Endothelial cell of umbilical vein (primary cell): ENCODE results near the gene LMF2. TPM values are rescaled to one million over a fixed set of nuclear protein-coding genes. Genes with fewer than 3 reads are reported as not detected.

Source experiments
- BruUV-seq: library from RNA; stranded (reverse); fragments of 400-500 nt; replicated peaks from 2 replicates; lab custom pipeline; 2021; lab: Mats Ljungman, UMichigan
- CTCF ChIA-PET: fragments of 300-600, 350-600 bp; sonication (Branson Sonifier 250); formaldehyde crosslinking; loops from one replicate; lab custom pipeline; 2021; ENCODE audit warnings: antibody characterized with exemption, inconsistent platforms; lab: Charles Lee
- POLR2A ChIA-PET: fragments of 300-600, 350-600 bp; sonication (Branson Sonifier 250); formaldehyde crosslinking; loops from one replicate; lab custom pipeline; 2021; ENCODE audit warnings: antibody characterized with exemption, inconsistent platforms; lab: Charles Lee
- DNase-seq: peaks from one replicate; pipeline ENCODE4 v3.0.0-alpha.2; 2011; ENCODE audit warnings: low read depth, low spot score
- FAIRE-seq: peaks from 2 replicates; lab custom pipeline; 2011; peaks lifted over from hg19 to GRCh38; lab: Jason Lieb, UNC
- H2AFZ ChIP-seq: 2 replicates; pipeline ENCODE4 v1.6.0; 2012; ENCODE audit warnings: low read depth, low read length, control low read depth, inconsistent platforms
- H3K27ac ChIP-seq: 2 replicates; pipeline ENCODE4 v1.5.1; 2011; ENCODE audit warnings: low read depth, mild to moderate bottlenecking, control low read depth, low read length, moderate library complexity; ENCODE audit not compliant: insufficient read depth
- H3K27me3 ChIP-seq, 2 experiments: 2 replicates each; pipeline versions ENCODE4 v1.6.0 to v1.6.1; 2011; ENCODE audit warnings: low read length in 2 of 2, mixed read lengths in 1 of 2; ENCODE audit not compliant: control insufficient read depth in 2 of 2, insufficient read depth in 2 of 2
- H3K36me3 ChIP-seq, 2 experiments: 2 replicates in 1 of 2; 3 replicates in 1 of 2; pipeline ENCODE4 v1.5.1; 2011; ENCODE audit warnings: low read length in 2 of 2, mild to moderate bottlenecking in 1 of 2, moderate library complexity in 1 of 2; ENCODE audit not compliant: control insufficient read depth in 2 of 2, insufficient read depth in 2 of 2; ENCODE audit errors: extremely low read depth in 1 of 2
- H3K4me1 ChIP-seq: 3 replicates; pipeline ENCODE4 v1.5.1; 2011; ENCODE audit warnings: mild to moderate bottlenecking, low read length; ENCODE audit not compliant: control insufficient read depth, insufficient read depth; ENCODE audit errors: extremely low read depth
- H3K4me2 ChIP-seq: 2 replicates; pipeline ENCODE4 v1.6.1; 2011; ENCODE audit warnings: low read length, control low read depth, mixed read lengths; ENCODE audit not compliant: insufficient read depth
- H3K4me3 ChIP-seq, 3 experiments: fragments of 200-600 bp in 1 of 3; sonication (generic), shearing (Covaris generic) in 1 of 3; replicated peaks in 1 of 3; 2 replicates each; pipeline ENCODE4 v1.5.1; 2011 to 2016; ENCODE audit warnings: control low read depth in 3 of 3, low read length in 3 of 3, mild to moderate bottlenecking in 2 of 3, inconsistent platforms in 1 of 3, low read depth in 1 of 3, moderate library complexity in 1 of 3; ENCODE audit not compliant: insufficient read depth in 1 of 3
- H3K79me2 ChIP-seq: 2 replicates; pipeline ENCODE4 v1.6.0; 2012; ENCODE audit warnings: low read length, inconsistent platforms; ENCODE audit not compliant: control insufficient read depth, insufficient read depth
- H3K9ac ChIP-seq: replicated peaks from 2 replicates; pipeline ENCODE3; 2011; ENCODE audit warnings: low read length, control low read depth; ENCODE audit not compliant: insufficient read depth; ENCODE audit errors: extremely low read depth
- H3K9me1 ChIP-seq: replicated peaks from 3 replicates; pipeline ENCODE4 v1.6.0; 2011; ENCODE audit warnings: mild to moderate bottlenecking, low read length; ENCODE audit not compliant: control insufficient read depth, insufficient read depth; ENCODE audit errors: extremely low read depth
- H3K9me3 ChIP-seq: replicated peaks from 2 replicates; pipeline ENCODE4 v1.5.1; 2012; ENCODE audit warnings: low read length, inconsistent platforms; ENCODE audit not compliant: control insufficient read depth, insufficient read depth
- H4K20me1 ChIP-seq: replicated peaks from 2 replicates; pipeline ENCODE3; 2011; ENCODE audit warnings: mild to moderate bottlenecking, low read length; ENCODE audit not compliant: control insufficient read depth, insufficient read depth; ENCODE audit errors: extremely low read depth
- EZH2 ChIP-seq: IDR thresholded peaks from 2 replicates; pipeline ENCODE4 v1.6.1; 2012; ENCODE audit warnings: borderline replicate concordance, low read depth, mild to moderate bottlenecking, moderate library complexity, low read length, inconsistent platforms; ENCODE audit not compliant: severe bottlenecking
- FOS ChIP-seq: IDR thresholded peaks from 2 replicates; pipeline ENCODE4 v1.6.1; 2011; ENCODE audit warnings: mild to moderate bottlenecking, low read length, moderate library complexity, borderline replicate concordance; ENCODE audit not compliant: insufficient read depth
- GATA2 ChIP-seq: IDR thresholded peaks from 2 replicates; pipeline ENCODE4 v1.7.0; 2011; ENCODE audit warnings: low read depth, mild to moderate bottlenecking, moderate library complexity, mixed read lengths, low read length; ENCODE audit not compliant: insufficient read length, insufficient read depth
- JUN ChIP-seq: IDR thresholded peaks from 2 replicates; pipeline ENCODE4 v1.6.1; 2011; ENCODE audit warnings: borderline replicate concordance, low read depth; ENCODE audit not compliant: insufficient read length, insufficient read depth
- MYC ChIP-seq: IDR thresholded peaks from one replicate; pipeline ENCODE4 v1.6.1; 2011; ENCODE audit warnings: mild to moderate bottlenecking, low read depth, low read length
- POLR2A ChIP-seq: IDR thresholded peaks from 2 replicates; pipeline ENCODE4 v1.6.1; 2012; ENCODE audit warnings: low read depth, mild to moderate bottlenecking, control low read depth, low read length
- POLR2AphosphoS5 ChIP-seq: IDR thresholded peaks from 2 replicates; pipeline ENCODE4 v1.6.1; 2012; ENCODE audit warnings: low read depth, mild to moderate bottlenecking, control low read depth, low read length, moderate library complexity; ENCODE audit not compliant: insufficient read depth
- dilution Hi-C: fragments of 300-500 bp; cut with MboI; formaldehyde crosslinking; loops from one replicate; pipeline ENCODE4 v1.15.0; 2019; ENCODE audit warnings: low sequenced_read_pairs; ENCODE audit not compliant: extremely low pct_ligation_motif_present
- intact Hi-C: fragments of 100-400 bp; cut with micrococcal nuclease; formaldehyde crosslinking; loops from one replicate; pipeline ENCODE4 v1.10.0; 2022
- polyA plus RNA-seq, 4 experiments: library from polyadenylated mRNA; depleted of rRNA in 3 of 4; stranded (reverse) in 3 of 4; unstranded in 1 of 4; fragments of >200 nt; gene quantifications; 2 replicates each; pipeline versions ENCODE4 v1.2.1 to v1.2.3, GENCODE V29; 2011 to 2012; ENCODE audit warnings: missing spikeins in 1 of 4
- total RNA-seq: library from RNA; stranded (reverse); gene quantifications from 2 replicates; pipeline ENCODE4 v1.2.3, GENCODE V29; 2021
- TF ChIP-seq, protein P1 (sequence below): IDR thresholded peaks from 2 replicates; pipeline ENCODE4 v1.6.1; 2011; ENCODE audit not compliant: insufficient read depth, insufficient read length
- TF ChIP-seq, protein P2 (sequence below), 2 donors: IDR thresholded peaks; 1 replicate in 1 of 2; 2 replicates in 1 of 2; pipeline ENCODE4 v1.5.1; 2011; ENCODE audit warnings: low read length in 2 of 2, mild to moderate bottlenecking in 2 of 2, moderate library complexity in 2 of 2, control low read depth in 1 of 2, inconsistent platforms in 1 of 2, low read depth in 1 of 2; ENCODE audit not compliant: insufficient read depth in 1 of 2; ENCODE audit errors: extremely low read depth in 1 of 2

Gene LMF2
- total and polyA plus RNA-seq, 2 donors (not counting 3 experiments of a cell fraction or from before 2014, with no cell fraction given), result 89.7 to 112 TPM

DNA sequence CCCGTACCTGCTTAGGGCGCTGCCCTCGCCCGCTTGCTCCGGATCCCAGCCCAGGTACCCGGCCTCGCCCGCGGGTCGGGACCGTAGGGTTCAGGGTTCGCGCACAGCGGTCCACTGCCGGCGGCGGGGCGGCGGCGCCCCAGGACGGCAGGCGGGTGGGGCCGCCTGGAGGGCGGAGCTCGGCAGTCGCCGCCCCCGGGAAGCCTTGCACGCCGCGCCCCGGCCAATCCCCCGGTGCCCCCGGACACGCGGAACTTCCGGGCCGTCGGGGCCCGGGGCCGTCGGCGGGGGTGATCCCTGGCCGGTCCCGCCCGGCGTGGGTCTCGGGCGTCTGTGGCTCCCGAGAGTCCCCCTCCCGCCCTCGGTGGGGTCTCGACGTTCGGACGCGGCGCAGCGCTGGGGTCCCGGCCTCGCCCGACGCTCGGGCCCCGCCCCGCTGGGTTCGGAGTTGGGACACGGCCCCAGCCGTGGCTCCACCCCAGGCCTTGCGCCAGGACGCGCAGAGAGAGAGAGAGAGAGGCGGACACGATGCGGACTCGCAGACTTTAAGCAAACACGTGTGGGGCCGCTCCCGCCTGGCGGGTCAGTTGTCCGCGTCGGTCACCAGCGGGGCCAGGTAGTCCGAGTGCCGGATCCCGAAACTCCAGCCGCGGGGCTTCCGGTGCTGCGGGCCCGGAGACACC lies 22.5 kb upstream of the LMF2 start, which contains the start of gene TYMP:
TSS of gene TYMP (minus strand) at position 116 of the 683 bp plus-strand sequence. CDS start 303 bp downstream, outside the sequence.
- Histone ChIP-seq H3K4me1 (peaks cover 23% of the 10 kb centered on the region), H3K9me1 (no peaks in the 10 kb centered on the region), H3K4me2 (peak within 1 kb of the TSS; percentile 72), H3K79me2 (no peaks in the 10 kb centered on the region), H2AFZ (peak within 1 kb of the TSS; percentile 62), H4K20me1 (no peaks in the 10 kb centered on the region), H3K4me3 (peak within 1 kb of the TSS in 1 of 3 experiments; percentile 14), H3K27ac (no peak within 1 kb of the TSS), H3K27me3 (peaks cover 3 to 13% of the 10 kb centered on the region in 2 experiments), H3K9ac (no peak within 1 kb of the TSS), H3K36me3 (no peaks in the 10 kb centered on the region), H3K9me3 (no peaks in the 10 kb centered on the region)
- dilution Hi-C loops, result no loop called here
- intact Hi-C loops, result no loop called here
- FAIRE-seq, result no peak
- BruUV-seq, result no TSS peak
- TF ChIP-seq, protein P1, sequence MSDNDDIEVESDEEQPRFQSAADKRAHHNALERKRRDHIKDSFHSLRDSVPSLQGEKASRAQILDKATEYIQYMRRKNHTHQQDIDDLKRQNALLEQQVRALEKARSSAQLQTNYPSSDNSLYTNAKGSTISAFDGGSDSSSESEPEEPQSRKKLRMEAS, result no peak
- TF ChIP-seq EZH2 (no peak), GATA2 (no peak), FOS (no peak), POLR2AphosphoS5 (no peak), MYC (no peak), JUN (no peak), POLR2A (no peak)
- TF ChIP-seq, protein P2, sequence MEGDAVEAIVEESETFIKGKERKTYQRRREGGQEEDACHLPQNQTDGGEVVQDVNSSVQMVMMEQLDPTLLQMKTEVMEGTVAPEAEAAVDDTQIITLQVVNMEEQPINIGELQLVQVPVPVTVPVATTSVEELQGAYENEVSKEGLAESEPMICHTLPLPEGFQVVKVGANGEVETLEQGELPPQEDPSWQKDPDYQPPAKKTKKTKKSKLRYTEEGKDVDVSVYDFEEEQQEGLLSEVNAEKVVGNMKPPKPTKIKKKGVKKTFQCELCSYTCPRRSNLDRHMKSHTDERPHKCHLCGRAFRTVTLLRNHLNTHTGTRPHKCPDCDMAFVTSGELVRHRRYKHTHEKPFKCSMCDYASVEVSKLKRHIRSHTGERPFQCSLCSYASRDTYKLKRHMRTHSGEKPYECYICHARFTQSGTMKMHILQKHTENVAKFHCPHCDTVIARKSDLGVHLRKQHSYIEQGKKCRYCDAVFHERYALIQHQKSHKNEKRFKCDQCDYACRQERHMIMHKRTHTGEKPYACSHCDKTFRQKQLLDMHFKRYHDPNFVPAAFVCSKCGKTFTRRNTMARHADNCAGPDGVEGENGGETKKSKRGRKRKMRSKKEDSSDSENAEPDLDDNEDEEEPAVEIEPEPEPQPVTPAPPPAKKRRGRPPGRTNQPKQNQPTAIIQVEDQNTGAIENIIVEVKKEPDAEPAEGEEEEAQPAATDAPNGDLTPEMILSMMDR (IDR thresholded peaks at IDR 0.05; ENCODE audit: extremely low read depth in 1 of 2, insufficient read depth in 1 of 2, low read depth in 1 of 2, low read length in 2 of 2), result no peak
- ChIA-PET POLR2A (no interaction called here), CTCF (interaction anchor here (0.6 kb wide), 1 partner anchor 532 kb away, joined by 5 read pairs; no protein-coding TSS in a partner anchor)
- no peak for DNase-seq
